Uterus (tissue), 2 donors: ENCODE results near the gene TMEM209.

Experiments
- CTCF ChIP-seq, 4 experiments: fragments of 200-600 bp in 2 of 4; fragments of 450-650 bp in 2 of 4; sonication (generic) in 2 of 4; IDR thresholded peaks; one replicate each; pipeline ENCODE4 v1.5.1; 2016 to 2019; ENCODE audit warnings: antibody characterized with exemption in 4 of 4, mild to moderate bottlenecking in 2 of 4, moderate library complexity in 1 of 4
- POLR2A ChIP-seq, 2 donors: fragments of 450-650 bp; IDR thresholded peaks; one replicate each; pipeline ENCODE4 v1.6.1; 2016; ENCODE audit warnings: antibody characterized with exemption in 2 of 2, mild to moderate bottlenecking in 1 of 2, moderate library complexity in 1 of 2

GRCh38 chr7:130118801-130119200 lies 86.4 kb downstream of the TMEM209 start:
- no peak for TF ChIP-seq POLR2A (IDR thresholded peaks at IDR 0.05)
- TF ChIP-seq CTCF (IDR thresholded peaks at IDR 0.05), result no peak
